ENCODE results near the gene AK9. TPM values are rescaled to one million over a fixed set of nuclear protein-coding genes. Genes with fewer than 3 reads are reported as not detected.

AK9 gene
- total and polyA plus RNA-seq, 2 of the 8 experiments (the other 6 are each of a cell fraction or from before 2014, with no cell fraction given) = 1.8 to 2.2 TPM

DNA sequence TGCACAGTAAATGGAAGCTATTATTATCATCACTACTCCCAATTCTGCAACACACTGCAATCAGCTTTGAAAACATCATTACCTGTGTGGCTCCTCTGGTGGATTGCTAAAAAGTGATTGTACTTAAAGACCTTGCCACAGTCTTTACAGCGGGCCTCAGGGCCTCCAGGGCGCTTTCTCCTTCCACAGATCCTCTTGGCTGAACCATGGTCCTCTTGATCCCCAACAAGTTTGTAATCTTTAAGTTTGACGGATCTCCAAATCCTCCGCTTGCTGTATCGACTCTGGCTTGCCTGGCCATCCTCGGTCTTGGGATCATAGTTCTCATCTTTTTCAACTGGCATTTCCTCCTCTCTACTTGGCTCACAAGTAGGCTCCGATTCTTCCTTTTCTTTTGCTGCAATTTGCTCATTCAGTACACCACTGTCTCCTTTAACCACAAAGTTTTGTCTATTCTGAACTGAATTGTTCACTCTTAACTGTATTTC is 210.0 kb downstream of the AK9 start (continued):
- TF ChIP-seq ZNF274 (IDR thresholded peaks at IDR 0.05; ENCODE audit: borderline replicate concordance, extremely low read depth, low read length) = no peak
- TF ChIP-seq KDM4A (IDR thresholded peaks at IDR 0.05; ENCODE audit: low read depth, low read length, severe bottlenecking) = no peak
- TF ChIP-seq MAFK (IDR thresholded peaks at IDR 0.05; ENCODE audit: low read depth, low read length) = no peak
- TF ChIP-seq, protein P1, sequence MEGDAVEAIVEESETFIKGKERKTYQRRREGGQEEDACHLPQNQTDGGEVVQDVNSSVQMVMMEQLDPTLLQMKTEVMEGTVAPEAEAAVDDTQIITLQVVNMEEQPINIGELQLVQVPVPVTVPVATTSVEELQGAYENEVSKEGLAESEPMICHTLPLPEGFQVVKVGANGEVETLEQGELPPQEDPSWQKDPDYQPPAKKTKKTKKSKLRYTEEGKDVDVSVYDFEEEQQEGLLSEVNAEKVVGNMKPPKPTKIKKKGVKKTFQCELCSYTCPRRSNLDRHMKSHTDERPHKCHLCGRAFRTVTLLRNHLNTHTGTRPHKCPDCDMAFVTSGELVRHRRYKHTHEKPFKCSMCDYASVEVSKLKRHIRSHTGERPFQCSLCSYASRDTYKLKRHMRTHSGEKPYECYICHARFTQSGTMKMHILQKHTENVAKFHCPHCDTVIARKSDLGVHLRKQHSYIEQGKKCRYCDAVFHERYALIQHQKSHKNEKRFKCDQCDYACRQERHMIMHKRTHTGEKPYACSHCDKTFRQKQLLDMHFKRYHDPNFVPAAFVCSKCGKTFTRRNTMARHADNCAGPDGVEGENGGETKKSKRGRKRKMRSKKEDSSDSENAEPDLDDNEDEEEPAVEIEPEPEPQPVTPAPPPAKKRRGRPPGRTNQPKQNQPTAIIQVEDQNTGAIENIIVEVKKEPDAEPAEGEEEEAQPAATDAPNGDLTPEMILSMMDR (IDR thresholded peaks at IDR 0.05; ENCODE audit: control extremely low read depth in 1 of 3, insufficient read depth in 1 of 3, low read depth in 1 of 3, low read length in 3 of 3) = no peak
- TF ChIP-seq NRF1 (IDR thresholded peaks at IDR 0.05; ENCODE audit: low read depth, low read length) = no peak
- TF ChIP-seq KDM1A (IDR thresholded peaks at IDR 0.05; ENCODE audit: borderline replicate concordance, low read length) = no peak
